H1 (cell line): ENCODE data around the gene MAP3K14. TPM values are rescaled to one million over a fixed set of nuclear protein-coding genes. Genes with fewer than 3 reads are reported as not detected.

Experiments used
- EP300 ChIP-seq, 2 experiments: IDR thresholded peaks; 1 replicate in 1 of 2; 2 replicates in 1 of 2; pipeline ENCODE4 v1.6.1; 2011 to 2012; ENCODE audit warnings: low read depth in 2 of 2, low read length in 2 of 2, mild to moderate bottlenecking in 2 of 2, borderline replicate concordance in 1 of 2, inconsistent platforms in 1 of 2, moderate library complexity in 1 of 2
- HDAC6 ChIP-seq: IDR thresholded peaks from one replicate; pipeline ENCODE4 v1.7.1; 2012; ENCODE audit warnings: low read depth, mild to moderate bottlenecking, inconsistent platforms, low read length, moderate library complexity
- KDM5A ChIP-seq: fragments of 200-600 bp; IDR thresholded peaks from 2 replicates; pipeline ENCODE4 v1.7.1; 2012; ENCODE audit warnings: mild to moderate bottlenecking, low read length, inconsistent platforms, mixed read lengths
- YY1 ChIP-seq: IDR thresholded peaks from 2 replicates; pipeline ENCODE4 v1.6.1; 2011; ENCODE audit warnings: low read depth, mild to moderate bottlenecking, low read length
- polyA plus RNA-seq, 7 experiments: library from polyadenylated mRNA; depleted of rRNA in 3 of 7; stranded (reverse) in 5 of 7; unstranded in 2 of 7; fragments of >200 nt in 5 of 7; fragments of 200-250 nt in 2 of 7; gene quantifications; 1 replicate in 5 of 7; 2 replicates in 1 of 7; 4 replicates in 1 of 7; pipeline versions ENCODE4 v1.2.1 to v1.2.3, GENCODE V29; 2011 to 2013; ENCODE audit warnings: missing spikeins in 2 of 7, mixed read lengths in 2 of 7
- total RNA-seq: library from RNA; stranded (reverse); fragmentation: NEBNext Ultra II Directional; extraction: Animal tissue kit (Norgen Biotek cat#: 25700); gene quantifications from 2 replicates; pipeline ENCODE4 v1.2.1, GENCODE V29; 2021
- TF ChIP-seq, protein P1 (sequence below): fragments of 300-600 bp; sonication (generic); IDR thresholded peaks from 2 replicates; pipeline ENCODE4 v1.7.1; 2012; ENCODE audit warnings: low read length, moderate library complexity, mild to moderate bottlenecking, inconsistent platforms; ENCODE audit not compliant: insufficient replicate concordance

Gene MAP3K14
- total and polyA plus RNA-seq, 2 of the 8 experiments (the other 6 are each of a cell fraction or from before 2014, with no cell fraction given): 5.2 to 6.1 TPM

DNA sequence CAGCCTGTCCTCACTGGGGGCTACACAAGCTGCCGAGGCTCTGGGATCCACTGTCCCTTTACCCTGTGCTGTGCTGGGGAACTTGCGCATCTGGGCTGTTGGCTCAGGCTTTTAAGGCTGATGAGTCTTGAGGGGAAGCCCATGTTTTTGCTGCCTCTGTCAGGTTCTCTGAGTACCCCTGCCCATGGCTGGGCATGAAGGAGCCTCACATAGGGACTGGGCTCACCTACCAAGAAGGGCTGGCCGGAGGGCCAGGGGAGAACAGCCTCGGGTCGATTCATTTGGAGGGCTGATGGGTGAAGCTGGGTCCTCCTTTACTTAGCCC lies 80.6 kb downstream of the MAP3K14 start (continued):
- TF ChIP-seq EP300 (IDR thresholded peaks at IDR 0.05; ENCODE audit: borderline replicate concordance in 1 of 2, low read depth in 2 of 2, low read length in 2 of 2) (no peak), YY1 (no peak), KDM5A (no peak), HDAC6 (no peak)
- TF ChIP-seq, protein P1, sequence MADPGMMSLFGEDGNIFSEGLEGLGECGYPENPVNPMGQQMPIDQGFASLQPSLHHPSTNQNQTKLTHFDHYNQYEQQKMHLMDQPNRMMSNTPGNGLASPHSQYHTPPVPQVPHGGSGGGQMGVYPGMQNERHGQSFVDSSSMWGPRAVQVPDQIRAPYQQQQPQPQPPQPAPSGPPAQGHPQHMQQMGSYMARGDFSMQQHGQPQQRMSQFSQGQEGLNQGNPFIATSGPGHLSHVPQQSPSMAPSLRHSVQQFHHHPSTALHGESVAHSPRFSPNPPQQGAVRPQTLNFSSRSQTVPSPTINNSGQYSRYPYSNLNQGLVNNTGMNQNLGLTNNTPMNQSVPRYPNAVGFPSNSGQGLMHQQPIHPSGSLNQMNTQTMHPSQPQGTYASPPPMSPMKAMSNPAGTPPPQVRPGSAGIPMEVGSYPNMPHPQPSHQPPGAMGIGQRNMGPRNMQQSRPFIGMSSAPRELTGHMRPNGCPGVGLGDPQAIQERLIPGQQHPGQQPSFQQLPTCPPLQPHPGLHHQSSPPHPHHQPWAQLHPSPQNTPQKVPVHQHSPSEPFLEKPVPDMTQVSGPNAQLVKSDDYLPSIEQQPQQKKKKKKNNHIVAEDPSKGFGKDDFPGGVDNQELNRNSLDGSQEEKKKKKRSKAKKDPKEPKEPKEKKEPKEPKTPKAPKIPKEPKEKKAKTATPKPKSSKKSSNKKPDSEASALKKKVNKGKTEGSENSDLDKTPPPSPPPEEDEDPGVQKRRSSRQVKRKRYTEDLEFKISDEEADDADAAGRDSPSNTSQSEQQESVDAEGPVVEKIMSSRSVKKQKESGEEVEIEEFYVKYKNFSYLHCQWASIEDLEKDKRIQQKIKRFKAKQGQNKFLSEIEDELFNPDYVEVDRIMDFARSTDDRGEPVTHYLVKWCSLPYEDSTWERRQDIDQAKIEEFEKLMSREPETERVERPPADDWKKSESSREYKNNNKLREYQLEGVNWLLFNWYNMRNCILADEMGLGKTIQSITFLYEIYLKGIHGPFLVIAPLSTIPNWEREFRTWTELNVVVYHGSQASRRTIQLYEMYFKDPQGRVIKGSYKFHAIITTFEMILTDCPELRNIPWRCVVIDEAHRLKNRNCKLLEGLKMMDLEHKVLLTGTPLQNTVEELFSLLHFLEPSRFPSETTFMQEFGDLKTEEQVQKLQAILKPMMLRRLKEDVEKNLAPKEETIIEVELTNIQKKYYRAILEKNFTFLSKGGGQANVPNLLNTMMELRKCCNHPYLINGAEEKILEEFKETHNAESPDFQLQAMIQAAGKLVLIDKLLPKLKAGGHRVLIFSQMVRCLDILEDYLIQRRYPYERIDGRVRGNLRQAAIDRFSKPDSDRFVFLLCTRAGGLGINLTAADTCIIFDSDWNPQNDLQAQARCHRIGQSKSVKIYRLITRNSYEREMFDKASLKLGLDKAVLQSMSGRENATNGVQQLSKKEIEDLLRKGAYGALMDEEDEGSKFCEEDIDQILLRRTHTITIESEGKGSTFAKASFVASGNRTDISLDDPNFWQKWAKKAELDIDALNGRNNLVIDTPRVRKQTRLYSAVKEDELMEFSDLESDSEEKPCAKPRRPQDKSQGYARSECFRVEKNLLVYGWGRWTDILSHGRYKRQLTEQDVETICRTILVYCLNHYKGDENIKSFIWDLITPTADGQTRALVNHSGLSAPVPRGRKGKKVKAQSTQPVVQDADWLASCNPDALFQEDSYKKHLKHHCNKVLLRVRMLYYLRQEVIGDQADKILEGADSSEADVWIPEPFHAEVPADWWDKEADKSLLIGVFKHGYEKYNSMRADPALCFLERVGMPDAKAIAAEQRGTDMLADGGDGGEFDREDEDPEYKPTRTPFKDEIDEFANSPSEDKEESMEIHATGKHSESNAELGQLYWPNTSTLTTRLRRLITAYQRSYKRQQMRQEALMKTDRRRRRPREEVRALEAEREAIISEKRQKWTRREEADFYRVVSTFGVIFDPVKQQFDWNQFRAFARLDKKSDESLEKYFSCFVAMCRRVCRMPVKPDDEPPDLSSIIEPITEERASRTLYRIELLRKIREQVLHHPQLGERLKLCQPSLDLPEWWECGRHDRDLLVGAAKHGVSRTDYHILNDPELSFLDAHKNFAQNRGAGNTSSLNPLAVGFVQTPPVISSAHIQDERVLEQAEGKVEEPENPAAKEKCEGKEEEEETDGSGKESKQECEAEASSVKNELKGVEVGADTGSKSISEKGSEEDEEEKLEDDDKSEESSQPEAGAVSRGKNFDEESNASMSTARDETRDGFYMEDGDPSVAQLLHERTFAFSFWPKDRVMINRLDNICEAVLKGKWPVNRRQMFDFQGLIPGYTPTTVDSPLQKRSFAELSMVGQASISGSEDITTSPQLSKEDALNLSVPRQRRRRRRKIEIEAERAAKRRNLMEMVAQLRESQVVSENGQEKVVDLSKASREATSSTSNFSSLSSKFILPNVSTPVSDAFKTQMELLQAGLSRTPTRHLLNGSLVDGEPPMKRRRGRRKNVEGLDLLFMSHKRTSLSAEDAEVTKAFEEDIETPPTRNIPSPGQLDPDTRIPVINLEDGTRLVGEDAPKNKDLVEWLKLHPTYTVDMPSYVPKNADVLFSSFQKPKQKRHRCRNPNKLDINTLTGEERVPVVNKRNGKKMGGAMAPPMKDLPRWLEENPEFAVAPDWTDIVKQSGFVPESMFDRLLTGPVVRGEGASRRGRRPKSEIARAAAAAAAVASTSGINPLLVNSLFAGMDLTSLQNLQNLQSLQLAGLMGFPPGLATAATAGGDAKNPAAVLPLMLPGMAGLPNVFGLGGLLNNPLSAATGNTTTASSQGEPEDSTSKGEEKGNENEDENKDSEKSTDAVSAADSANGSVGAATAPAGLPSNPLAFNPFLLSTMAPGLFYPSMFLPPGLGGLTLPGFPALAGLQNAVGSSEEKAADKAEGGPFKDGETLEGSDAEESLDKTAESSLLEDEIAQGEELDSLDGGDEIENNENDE: no peak
- TF ChIP-seq, all 59 proteins: peak for 0
